HUDEP-2 (cell line): ENCODE measurements around the gene MYRIP.

ENCODE experiments used
- DNase-seq, 76 experiments: peaks; one replicate each; lab custom pipeline; 2025; ENCODE audit not compliant: unreplicated experiment in 76 of 76; lab: John Stamatoyannopoulos, UW

Gene MYRIP

GRCh38 chr3:40216471-40216870, 407.1 kb downstream of the MYRIP start:
- DNase-seq: no peak

GRCh38 chr3:40223856-40224255, 414.4 kb downstream of the MYRIP start:
- DNase-seq: no peak

- DNase-seq: no peak
These were observed 415.5 kb downstream of the MYRIP start for GRCh38 chr3:40224796-40225515.

- DNase-seq: no peak
These were observed 417.2 kb downstream of the MYRIP start for GRCh38 chr3:40226636-40227035.

DNA sequence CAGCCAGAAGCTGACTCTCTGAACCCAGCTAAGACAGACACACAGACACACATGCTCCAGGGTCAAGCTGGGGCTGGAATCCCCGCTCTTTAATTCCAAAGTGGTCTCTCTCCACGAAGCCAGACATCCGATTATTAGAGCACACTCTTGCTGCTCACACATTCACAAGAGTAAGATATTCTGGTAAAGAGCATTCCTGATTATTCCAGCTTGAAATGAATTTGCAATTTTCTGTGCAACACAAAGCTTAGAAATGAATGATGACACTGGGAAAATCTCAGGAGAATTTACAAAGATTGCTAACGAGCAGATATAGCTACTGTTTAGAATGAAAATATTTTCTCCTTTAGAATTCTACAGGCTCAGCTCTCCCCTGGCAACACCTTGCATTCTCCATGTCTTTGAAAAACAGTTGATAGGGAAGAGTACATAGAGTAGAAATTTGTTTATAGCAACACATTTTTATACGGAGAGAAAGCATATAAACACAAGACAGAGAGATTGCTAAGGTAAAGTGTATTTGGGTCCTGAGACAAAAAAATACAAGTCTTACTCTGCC, 419.5 kb downstream of the MYRIP start:
- no peak for DNase-seq

GRCh38 chr3:40229386-40229785, 420.0 kb downstream of the MYRIP start:
- DNase-seq: no peak

DNA sequence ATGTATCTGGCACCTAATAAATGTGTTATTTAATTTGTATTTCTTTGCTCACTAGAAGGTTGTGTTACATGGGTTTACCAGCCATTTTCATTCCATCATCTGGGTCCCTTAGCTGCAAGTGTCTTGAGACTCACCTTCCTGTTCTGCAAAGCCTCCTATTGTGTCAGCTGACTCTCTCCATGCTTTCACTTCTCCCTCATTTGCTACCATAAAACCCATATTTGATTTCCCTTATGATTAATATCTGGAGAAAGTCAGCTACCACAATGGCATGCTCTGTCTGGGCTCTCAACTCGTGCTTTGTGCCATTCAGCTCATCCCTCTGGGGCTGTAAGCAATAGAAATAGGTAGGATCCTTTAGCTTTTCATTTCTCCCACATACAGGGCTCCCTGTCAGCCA, 420.6 kb downstream of the MYRIP start:
- DNase-seq: no peak

GRCh38 chr3:40230382-40230781, 421.0 kb downstream of the MYRIP start:
- DNase-seq: no peak

DNA sequence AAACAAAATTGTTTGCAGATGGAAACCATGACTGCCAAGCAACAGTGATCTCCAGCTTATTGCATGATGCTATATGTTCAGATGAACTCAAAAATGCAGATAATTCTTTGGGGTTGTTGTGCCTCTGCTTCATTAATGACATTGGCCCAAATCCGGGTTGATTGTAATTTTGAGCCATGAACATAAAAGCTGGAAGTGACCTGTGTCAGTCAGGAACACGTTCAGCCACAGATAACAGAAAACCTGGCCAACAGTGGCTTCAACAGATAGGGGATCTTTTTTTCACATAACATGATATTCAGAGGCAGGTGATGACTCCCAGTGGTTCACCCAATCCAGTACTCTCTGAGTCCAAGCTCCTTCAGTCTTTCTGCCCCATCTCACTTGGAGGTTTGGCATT, 423.2 kb downstream of the MYRIP start:
- DNase-seq: no peak

GRCh38 chr3:40237159-40237558, 427.8 kb downstream of the MYRIP start:
- DNase-seq: no peak

DNA sequence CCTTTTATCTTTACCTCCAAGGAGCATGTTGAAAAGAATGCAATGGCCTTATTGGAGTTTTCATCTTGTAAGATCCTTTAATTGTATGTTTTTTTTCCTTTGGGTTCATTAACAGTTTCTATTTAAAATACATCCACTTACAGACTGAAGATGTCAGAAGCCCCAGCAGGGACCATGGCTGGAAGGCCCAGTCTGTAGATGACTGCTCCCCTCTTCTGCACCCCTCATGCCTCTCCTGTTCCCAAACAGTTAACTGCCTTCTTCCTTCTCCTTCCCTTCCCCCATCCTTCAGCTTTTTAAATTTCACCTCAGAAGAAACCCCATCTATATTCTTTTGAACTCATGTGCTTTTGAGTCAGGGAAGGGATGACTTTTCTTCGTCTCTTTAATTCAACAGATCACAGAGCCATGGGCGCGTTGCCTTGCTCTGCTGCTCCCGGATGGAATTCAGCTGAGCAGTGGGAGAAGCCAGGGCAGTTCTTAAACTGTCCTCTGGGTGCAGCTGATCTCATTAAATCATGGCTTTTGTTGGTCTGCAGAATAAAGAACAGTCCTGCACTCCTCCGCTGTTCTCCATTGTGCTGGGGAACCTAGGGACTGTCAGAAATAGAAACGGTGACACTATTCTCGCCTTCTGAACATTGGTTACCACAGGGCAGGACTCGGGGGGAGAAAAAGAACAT, 428.6 kb downstream of the MYRIP start:
- DNase-seq: no peak

- DNase-seq: no peak
These were observed 431.5 kb downstream of the MYRIP start for GRCh38 chr3:40240921-40241320.

- DNase-seq: no peak
These were observed 432.8 kb downstream of the MYRIP start for GRCh38 chr3:40242216-40242615.

DNA sequence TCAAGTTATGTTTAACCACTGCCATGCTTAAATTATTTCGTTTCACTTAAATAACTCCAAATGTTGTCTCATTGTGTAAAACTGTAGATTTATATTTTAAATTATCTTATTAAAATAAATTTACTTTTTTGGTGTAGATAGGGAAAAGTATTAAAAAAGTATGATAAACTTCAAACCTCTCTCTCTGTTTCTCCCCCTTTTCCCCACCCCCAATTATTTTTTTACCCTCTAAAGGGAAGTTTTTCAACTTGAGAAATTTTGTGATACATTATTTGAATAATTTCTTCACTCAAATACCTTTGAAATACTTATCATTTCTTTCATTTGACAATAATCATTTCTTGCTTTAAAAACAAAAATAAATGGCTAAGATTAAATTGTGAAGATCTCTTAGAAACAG, 433.2 kb downstream of the MYRIP start:
- DNase-seq: no peak

DNA sequence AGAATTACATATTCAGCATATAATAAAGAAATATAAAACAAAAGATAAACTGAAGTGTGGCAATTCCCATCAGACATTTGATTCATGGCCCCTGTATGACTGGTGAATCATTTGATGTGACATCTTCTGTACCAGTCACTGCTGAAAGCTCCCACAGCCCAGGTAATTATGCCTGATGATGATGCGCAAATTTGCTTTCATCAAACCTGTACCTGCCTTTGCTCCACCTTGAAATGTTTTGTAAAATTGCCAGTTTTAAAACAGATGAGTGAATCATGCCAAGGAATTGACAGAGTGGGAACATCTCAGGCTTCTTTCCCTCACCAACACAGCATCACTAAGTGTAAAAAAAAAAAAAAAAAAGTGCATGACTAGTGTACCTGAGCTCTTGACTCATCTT, 433.6 kb downstream of the MYRIP start:
- no peak for DNase-seq

GRCh38 chr3:40247714-40248454, 438.5 kb downstream of the MYRIP start:
- no peak for DNase-seq

DNA sequence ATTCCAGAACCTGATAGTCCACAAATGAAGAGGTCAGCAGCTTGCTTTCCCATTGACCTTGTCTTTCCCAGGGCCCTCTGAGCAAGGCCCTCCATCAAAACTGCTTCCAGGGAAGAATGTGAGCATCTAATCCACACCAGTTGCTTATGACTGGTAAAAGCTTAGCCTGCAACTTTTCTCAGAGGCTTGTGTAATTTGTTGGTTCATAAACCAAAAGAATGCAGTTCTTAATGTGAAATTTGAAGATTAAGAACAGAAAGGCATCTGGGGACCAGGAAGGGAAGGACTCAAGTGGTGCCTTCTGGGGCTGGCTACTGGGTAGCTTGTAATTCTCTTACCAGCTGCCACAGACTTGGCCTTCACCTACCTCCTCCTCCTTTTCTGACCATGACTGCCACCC, 439.2 kb downstream of the MYRIP start:
- DNase-seq: no peak

- DNase-seq: no peak
These were observed 439.8 kb downstream of the MYRIP start for GRCh38 chr3:40249168-40249567.

DNA sequence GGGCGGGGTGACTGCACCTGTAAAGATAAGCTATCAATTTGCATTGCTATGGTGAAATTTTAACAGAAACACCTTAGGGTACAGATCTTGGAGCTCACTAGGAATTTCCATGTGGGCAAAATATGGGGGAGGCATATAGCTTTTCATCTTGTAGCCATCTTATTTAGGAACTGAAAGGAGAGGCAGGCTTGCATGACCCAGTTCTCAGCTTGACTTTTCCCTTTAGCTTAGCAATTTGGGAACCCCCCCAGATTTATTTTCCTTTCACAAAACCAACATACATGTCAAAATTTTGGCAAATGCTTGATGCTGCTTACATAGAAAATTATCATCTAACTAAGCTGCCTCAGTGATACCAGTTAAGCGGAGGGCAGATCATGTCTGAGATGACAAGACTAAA, 445.1 kb downstream of the MYRIP start:
- no peak for DNase-seq

- no peak for DNase-seq
These were observed 445.5 kb downstream of the MYRIP start for GRCh38 chr3:40254891-40255290.

- no peak for DNase-seq
These were observed 446.1 kb downstream of the MYRIP start for GRCh38 chr3:40255532-40255931.

GRCh38 chr3:40258064-40258463, 448.7 kb downstream of the MYRIP start:
- no peak for DNase-seq
